ENCODE data around the gene TRRAP.

TRRAP gene

GRCh38 chr7:98855610-98856422 lies 22.5 kb upstream of the TRRAP start:
- no peak for DNase-seq
- no peak for TF ChIP-seq POLR2A (IDR thresholded peaks at IDR 0.05; ENCODE audit: low read length)
- TF ChIP-seq GATA1 (IDR thresholded peaks at IDR 0.05; ENCODE audit: low read depth, low read length): no peak

- no peak for DNase-seq
- TF ChIP-seq GATA1 (IDR thresholded peaks at IDR 0.05; ENCODE audit: low read depth, low read length): no peak
- TF ChIP-seq POLR2A (IDR thresholded peaks at IDR 0.05; ENCODE audit: low read length): no peak
Measured at GRCh38 chr7:98860071-98860470, 18.3 kb upstream of the TRRAP start.

GRCh38 chr7:98862203-98862602 lies 16.1 kb upstream of the TRRAP start:
- DNase-seq: no peak

GRCh38 chr7:98862716-98863420 lies 15.5 kb upstream of the TRRAP start:
- TF ChIP-seq GATA1 (IDR thresholded peaks at IDR 0.05; ENCODE audit: low read depth, low read length) (no peak), POLR2A (IDR thresholded peaks at IDR 0.05; ENCODE audit: low read length) (no peak)
- DNase-seq: no peak

More at GRCh38 chr7:98862203-98862602, 16.1 kb upstream of the TRRAP start:
- no peak for TF ChIP-seq POLR2A (IDR thresholded peaks at IDR 0.05; ENCODE audit: low read length)
- no peak for TF ChIP-seq GATA1 (IDR thresholded peaks at IDR 0.05; ENCODE audit: low read depth, low read length)

GRCh38 chr7:98863601-98864000 lies 14.7 kb upstream of the TRRAP start:
- DNase-seq: no peak
- no peak for TF ChIP-seq POLR2A (IDR thresholded peaks at IDR 0.05; ENCODE audit: low read length)
- no peak for TF ChIP-seq GATA1 (IDR thresholded peaks at IDR 0.05; ENCODE audit: low read depth, low read length)

- no peak for TF ChIP-seq GATA1 (IDR thresholded peaks at IDR 0.05; ENCODE audit: low read depth, low read length)
- TF ChIP-seq POLR2A (IDR thresholded peaks at IDR 0.05; ENCODE audit: low read length): no peak
- no peak for DNase-seq
Measured at GRCh38 chr7:98864731-98865453, 13.4 kb upstream of the TRRAP start.

GRCh38 chr7:98866351-98866750 lies 12.0 kb upstream of the TRRAP start:
- no peak for DNase-seq
- no peak for TF ChIP-seq GATA1 (IDR thresholded peaks at IDR 0.05; ENCODE audit: low read depth, low read length)

GRCh38 chr7:98866765-98867164 lies 11.6 kb upstream of the TRRAP start:
- no peak for DNase-seq
- no peak for TF ChIP-seq POLR2A (IDR thresholded peaks at IDR 0.05; ENCODE audit: low read length)
- TF ChIP-seq GATA1 (IDR thresholded peaks at IDR 0.05; ENCODE audit: low read depth, low read length): no peak

- no peak for DNase-seq
- TF ChIP-seq GATA1 (IDR thresholded peaks at IDR 0.05; ENCODE audit: low read depth, low read length): no peak
- no peak for TF ChIP-seq POLR2A (IDR thresholded peaks at IDR 0.05; ENCODE audit: low read length)
Measured at GRCh38 chr7:98868450-98868849, 9.9 kb upstream of the TRRAP start.

GRCh38 chr7:98869027-98869596 lies 9.2 kb upstream of the TRRAP start:
- DNase-seq: no peak
- TF ChIP-seq POLR2A (IDR thresholded peaks at IDR 0.05; ENCODE audit: low read length) (no peak), GATA1 (IDR thresholded peaks at IDR 0.05; ENCODE audit: low read depth, low read length) (no peak)

- TF ChIP-seq POLR2A (IDR thresholded peaks at IDR 0.05; ENCODE audit: low read length) (no peak), GATA1 (IDR thresholded peaks at IDR 0.05; ENCODE audit: low read depth, low read length) (no peak)
- DNase-seq: no peak
Measured at GRCh38 chr7:98869597-98870120, 8.7 kb upstream of the TRRAP start, which contains the start of gene TMEM130. TMEM130 (minus strand) TSS chr7:98870014; CDS start chr7:98869861, 153 bp downstream.

- DNase-seq: peak; percentile 8 to 16
Measured at GRCh38 chr7:98870121-98870651, 8.1 kb upstream of the TRRAP start.

GRCh38 chr7:98870807-98871491 lies 7.4 kb upstream of the TRRAP start:
- no peak for DNase-seq
- no peak for TF ChIP-seq POLR2A (IDR thresholded peaks at IDR 0.05; ENCODE audit: low read length)
- TF ChIP-seq GATA1 (IDR thresholded peaks at IDR 0.05; ENCODE audit: low read depth, low read length): no peak

More at GRCh38 chr7:98870121-98870651, 8.1 kb upstream of the TRRAP start:
- TF ChIP-seq GATA1 (IDR thresholded peaks at IDR 0.05; ENCODE audit: low read depth, low read length) (no peak), POLR2A (IDR thresholded peaks at IDR 0.05; ENCODE audit: low read length) (no peak)

All from erythroblast (primary cell).